Activated CD4-positive, alpha-beta T cell treated with anti-CD3 and anti-CD28 coated beads, Interleukin-2, amount 50 U/mL, for 16 hours (primary cell): Measurements from ENCODE around the gene HSFX2.
"Not testable (repeated sequence)": the region's sequence is repeated elsewhere in the genome, so short reads cannot be mapped to it uniquely, and the experiment has no call there.

Experiments
- DNase-seq: peaks from one replicate; pipeline ENCODE4 v3.0.0-alpha.2; 2020

The HSFX2 gene, protein sequence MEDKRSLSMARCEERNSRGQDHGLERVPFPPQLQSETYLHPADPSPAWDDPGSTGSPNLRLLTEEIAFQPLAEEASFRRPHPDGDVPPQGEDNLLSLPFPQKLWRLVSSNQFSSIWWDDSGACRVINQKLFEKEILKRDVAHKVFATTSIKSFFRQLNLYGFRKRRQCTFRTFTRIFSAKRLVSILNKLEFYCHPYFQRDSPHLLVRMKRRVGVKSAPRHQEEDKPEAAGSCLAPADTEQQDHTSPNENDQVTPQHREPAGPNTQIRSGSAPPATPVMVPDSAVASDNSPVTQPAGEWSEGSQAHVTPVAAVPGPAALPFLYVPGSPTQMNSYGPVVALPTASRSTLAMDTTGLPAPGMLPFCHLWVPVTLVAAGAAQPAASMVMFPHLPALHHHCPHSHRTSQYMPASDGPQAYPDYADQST

GRCh38 chrX:149595214-149595613 lies at the start of gene HSFX2:
TSS of gene HSFX2 (minus strand) at chrX:149595314. CDS start at chrX:149594700, 614 bp downstream.
- DNase-seq = not testable (repeated sequence)

DNA sequence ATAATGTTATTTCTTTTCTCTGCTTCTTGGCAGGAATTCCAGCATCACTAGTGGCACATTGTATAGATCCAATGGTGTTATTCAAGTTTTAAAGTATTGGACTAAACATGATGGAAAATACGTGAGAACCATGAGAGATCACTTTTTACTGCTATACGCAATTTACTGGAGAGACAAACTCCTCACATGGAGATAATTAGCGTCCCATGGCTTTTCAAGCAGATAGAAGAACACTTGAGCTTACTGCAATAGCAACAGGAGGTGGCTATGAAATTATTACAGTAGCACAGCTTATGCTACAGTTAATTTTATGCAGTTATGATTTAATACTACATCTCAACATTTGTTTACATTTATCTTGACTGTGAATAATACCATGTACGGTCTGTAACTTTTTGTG lies 48.4 kb upstream of the HSFX2 start:
- DNase-seq = no peak

DNA sequence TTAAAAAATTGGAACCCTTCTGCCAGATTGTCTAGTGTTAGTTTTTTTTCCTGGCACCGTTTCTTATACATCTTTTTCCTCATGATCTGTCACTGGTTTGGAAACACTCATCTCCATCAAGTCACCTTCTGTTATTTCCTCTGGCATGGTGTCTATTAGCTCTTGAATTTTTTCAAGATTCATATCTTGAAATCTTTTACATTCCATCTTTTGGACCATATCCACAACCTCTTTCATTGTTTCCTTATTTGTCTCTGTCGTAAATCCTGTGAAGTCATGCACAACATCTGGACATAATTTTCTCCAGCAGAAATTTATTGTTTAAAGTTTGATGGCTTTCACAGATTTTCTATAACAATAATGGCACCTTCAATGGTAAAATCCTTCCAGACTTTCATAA lies 46.7 kb upstream of the HSFX2 start:
- DNase-seq = no peak

DNA sequence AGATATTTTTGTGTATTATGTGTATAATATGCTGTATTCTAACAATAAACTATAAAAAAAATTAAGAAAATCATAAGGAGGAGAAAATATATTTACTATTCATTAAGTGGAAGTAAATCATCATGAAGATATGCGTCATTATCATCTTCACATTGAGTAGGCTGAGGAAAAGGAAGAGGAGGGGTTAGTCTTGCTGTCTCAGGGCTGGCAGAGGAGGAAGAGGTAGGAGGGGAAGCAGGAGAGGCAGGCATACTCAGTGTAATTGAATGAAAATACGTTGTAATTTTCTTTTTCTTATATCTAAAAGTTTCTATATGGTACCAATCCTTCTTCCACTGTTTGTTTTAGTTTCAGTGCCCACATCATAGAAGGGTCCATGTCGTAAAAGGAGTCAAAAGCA lies 46.3 kb upstream of the HSFX2 start:
- DNase-seq = no peak

DNA sequence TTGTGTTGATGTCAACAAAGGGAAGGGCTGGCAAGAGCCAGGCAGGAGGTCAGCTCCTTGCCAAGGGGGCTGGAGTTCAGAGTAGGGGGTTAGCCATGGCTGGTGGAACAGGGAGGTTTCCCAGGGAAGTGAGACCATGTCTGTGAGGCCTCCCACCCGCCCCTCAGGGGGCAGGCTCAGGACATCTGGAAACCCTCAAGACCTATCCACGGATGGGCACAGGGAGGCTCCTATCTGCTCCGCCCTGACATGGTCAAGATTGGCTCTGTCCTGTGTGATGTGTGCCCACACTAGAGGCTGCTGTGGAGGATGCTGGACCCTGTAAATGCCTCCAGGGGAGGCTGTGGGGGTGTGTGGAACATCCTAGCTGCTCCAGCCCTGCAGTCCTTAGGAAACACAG lies 44.5 kb upstream of the HSFX2 start:
- no peak for DNase-seq

- DNase-seq = no peak
Measured at GRCh38 chrX:149638860-149639259, 43.7 kb upstream of the HSFX2 start.

GRCh38 chrX:149633511-149633910 lies 38.4 kb upstream of the HSFX2 start:
- no peak for DNase-seq

DNA sequence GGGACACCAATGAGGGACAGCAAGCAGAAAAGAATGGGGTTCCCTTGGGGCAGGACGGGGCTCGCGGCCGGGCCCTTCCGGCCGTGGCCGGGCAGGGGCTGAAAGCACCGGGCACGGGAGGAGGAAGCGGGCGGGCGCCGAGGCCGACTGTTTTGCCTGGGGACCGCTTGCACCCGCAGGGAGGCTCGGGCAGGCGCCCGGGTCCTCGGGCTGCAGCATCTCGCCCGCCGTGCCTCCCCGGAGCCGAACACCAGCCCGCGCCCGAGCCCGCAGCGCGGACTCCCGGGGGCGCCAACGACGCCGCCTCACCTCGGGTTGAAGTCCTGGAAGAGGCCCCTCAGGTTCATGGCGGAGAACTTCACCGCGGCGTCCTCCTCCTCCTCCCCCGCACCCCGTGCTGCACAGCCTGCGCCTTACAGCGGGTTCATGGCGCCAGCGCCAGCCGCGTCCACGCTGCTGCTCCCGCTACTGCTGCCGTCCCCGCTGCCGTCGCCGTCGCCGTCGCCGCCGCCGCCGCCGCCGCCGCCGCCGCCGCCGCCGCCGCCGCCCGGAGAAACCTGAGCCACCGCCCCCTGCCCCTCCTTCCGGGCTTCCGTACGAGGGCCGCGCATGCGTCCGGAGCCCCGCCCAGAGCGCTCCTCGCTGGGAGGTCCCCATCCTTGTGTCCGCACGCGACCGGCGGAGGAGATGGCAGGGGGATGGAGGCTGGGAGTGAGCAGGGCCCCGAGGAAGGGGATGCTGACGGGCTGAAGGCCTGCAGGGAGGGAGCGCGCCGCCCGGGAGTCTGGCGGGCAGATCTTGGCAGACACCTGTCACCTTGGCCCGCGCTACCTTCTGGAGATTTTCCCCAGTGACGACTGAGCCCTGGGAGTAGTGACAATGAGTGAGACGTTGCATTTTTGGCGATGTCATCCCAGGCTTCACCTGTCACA lies 36.4 kb upstream of the HSFX2 start, which contains the start of gene TMEM185A:
Gene TMEM185A, minus strand, starts transcription at position 559 of the 932 bp plus-strand sequence. Its CDS starts 212 bp downstream, at position 347.
- DNase-seq = peak; percentile 78

GRCh38 chrX:149630681-149631233 lies 35.6 kb upstream of the HSFX2 start:
- no peak for DNase-seq

GRCh38 chrX:149629730-149630387 lies 34.7 kb upstream of the HSFX2 start:
- DNase-seq = no peak

- DNase-seq = no peak
Measured at GRCh38 chrX:149628768-149629167, 33.7 kb upstream of the HSFX2 start.

DNA sequence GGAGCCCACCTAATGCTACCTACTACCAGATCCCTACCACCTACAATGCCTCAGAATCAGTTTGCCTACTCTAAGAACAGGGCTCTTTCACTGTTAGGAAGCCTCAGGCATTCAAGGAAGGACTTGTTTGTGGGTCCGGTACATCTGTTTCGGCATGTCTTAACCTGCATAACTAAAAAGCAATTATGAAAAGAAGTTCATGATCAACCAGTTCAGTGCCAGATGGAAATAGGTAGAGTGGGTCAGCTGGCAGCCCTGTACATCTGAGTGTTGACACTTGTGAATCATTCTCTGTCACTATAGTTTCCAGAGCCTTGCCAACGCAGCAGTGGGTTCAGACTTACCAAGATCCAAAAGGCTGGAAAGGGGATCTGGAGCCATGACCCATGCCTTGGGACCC lies 33.2 kb upstream of the HSFX2 start:
- no peak for DNase-seq

GRCh38 chrX:149626829-149627228 lies 31.7 kb upstream of the HSFX2 start:
- DNase-seq = not testable (repeated sequence)

DNA sequence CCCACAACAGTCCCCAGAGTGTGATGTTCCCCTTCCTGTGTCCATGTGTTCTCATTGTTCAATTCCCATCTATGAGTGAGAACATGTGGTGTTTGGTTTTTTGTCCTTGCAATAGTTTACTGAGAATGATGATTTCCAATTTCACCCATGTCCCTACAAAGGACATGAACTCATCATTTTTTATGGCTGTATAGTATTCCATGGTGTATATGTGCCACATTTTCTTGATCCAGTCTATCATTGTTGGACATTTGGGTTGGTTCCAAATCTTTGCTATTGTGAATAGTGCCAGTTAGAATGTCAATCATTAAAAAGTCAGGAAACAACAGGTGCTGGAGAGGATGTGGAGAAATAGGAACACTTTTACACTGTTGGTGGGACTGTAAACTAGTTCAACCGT lies 24.5 kb upstream of the HSFX2 start:
- DNase-seq = not testable (repeated sequence)

DNA sequence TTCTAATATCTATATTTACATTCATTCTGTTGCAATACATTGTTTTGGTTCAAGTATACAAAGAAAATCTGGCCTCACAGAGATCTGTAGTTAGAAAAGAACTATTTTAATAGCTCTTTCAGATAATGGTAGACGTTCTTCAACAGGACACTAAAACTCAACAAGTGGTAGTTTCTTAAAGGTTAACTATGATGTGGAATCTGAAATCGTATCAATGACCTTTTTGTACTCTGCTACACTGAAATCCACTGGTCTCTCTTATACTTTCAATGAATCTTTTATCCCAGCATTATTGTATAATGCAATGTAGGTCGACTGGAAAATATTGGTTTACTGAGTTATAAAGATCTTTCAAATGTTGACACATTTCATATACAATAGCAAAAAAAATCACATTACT lies 23.8 kb upstream of the HSFX2 start:
- DNase-seq = no peak

DNA sequence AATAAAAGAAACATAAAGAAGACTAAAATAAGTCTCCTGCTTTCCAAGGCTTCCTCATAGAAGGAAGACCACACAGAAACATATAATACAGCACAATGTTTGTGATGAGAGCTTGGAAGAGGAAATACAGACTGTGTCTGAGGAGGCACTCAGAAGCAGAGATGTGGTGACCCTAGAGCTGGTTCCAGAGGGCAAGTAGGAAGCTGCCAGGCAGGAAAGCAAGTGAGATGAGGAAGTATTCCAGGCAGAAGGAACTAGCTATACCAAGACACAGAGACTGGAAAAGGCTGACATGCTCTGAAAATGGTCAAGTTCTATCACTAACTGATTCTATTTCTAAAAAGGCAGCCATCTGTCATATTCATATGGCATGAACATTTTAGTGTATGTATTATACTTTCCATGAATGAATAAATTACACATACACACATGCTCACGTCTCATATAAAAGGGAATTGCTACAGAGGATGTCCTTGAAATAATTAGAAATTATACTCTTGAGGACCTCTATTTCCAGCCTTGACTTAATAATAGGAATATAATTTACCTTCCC lies 16.6 kb upstream of the HSFX2 start:
- no peak for DNase-seq

GRCh38 chrX:149610511-149610910 lies 15.4 kb upstream of the HSFX2 start:
- DNase-seq = no peak

DNA sequence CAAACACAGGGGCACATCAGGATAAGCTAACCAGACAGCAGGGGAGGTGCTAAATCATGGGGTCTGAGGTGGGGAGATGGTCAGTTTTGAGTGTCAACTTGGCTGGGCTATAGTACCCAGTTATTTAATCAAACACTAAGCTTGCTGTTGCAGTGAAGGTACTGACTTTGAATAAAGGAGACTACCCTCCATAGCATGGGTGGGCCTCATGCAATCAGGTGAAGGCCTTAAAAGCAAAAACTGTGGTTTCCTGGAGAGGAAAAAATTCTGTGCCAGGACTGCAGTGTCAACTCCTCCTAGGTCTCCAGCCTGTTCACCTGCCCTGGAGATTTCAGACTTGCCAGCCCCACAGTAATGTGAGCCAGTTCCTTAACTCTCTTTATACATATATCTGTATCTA lies 12.6 kb upstream of the HSFX2 start:
- DNase-seq = no peak

- not testable (repeated sequence) for DNase-seq
Measured at GRCh38 chrX:149605248-149605885, 10.3 kb upstream of the HSFX2 start.

DNA sequence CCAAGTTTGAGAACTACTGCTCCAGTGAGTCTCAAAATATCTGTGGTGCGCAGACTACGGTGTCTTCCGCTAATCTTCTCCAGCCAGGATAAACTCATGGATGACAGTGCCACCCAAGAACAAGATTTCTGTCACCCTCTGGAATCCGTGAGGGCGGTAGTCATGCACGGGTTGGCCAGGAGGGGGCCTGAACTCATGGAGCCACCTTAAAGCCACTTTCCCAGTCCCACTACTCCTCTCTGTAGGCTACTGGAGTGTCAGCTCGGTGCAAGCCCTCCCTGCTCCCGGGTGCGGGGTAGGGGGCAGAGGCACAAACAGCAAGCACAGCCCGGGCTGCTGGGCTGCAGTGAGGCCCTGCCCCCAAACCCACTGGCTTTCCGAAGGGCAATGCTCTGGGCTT lies 3.5 kb upstream of the HSFX2 start:
- DNase-seq = not testable (repeated sequence)

- not testable (repeated sequence) for DNase-seq
Measured at GRCh38 chrX:149595943-149596342, 829 bp upstream of the HSFX2 start.

- not testable (repeated sequence) for DNase-seq
Measured at GRCh38 chrX:149590993-149591392, 4.1 kb downstream of the HSFX2 start.
